D721Med (cell line): ENCODE data around the gene CHST2.

Experiments used
- DNase-seq: peaks from one replicate; pipeline ENCODE4 v3.0.0; 2011; ENCODE audit warnings: low spot score; ENCODE audit not compliant: insufficient read length
- FAIRE-seq: peaks from 2 replicates; lab custom pipeline; 2011; peaks lifted over from hg19 to GRCh38; lab: Jason Lieb, UNC
- CTCF ChIP-seq: IDR thresholded peaks from 2 replicates; pipeline ENCODE4 v1.5.1; 2012; ENCODE audit warnings: mild to moderate bottlenecking, control low read depth; ENCODE audit not compliant: insufficient read depth; ENCODE audit errors: missing control alignments

CHST2 gene

GRCh38 chr3:143119974-143120715 lies 574 bp downstream of the CHST2 start:
- FAIRE-seq (no peak), DNase-seq (no peak)
- TF ChIP-seq CTCF, result no peak

- no peak for TF ChIP-seq CTCF
- FAIRE-seq (no peak), DNase-seq (no peak)
Measured at GRCh38 chr3:143120716-143121240, 1.2 kb downstream of the CHST2 start.

- DNase-seq, result peak; percentile 32
- TF ChIP-seq CTCF, result peak; percentile 56
- FAIRE-seq, result no peak
Measured at GRCh38 chr3:143121241-143122088, 1.9 kb downstream of the CHST2 start.

- TF ChIP-seq CTCF, result no peak
- DNase-seq, result no peak
- no peak for FAIRE-seq
Measured at GRCh38 chr3:143122089-143122430, 2.5 kb downstream of the CHST2 start.

- no peak for TF ChIP-seq CTCF
- FAIRE-seq, result no peak
- DNase-seq, result no peak
Measured at GRCh38 chr3:143122608-143123352, 3.2 kb downstream of the CHST2 start.

- TF ChIP-seq CTCF, result no peak
- no peak for FAIRE-seq
- no peak for DNase-seq
Measured at GRCh38 chr3:143123353-143123984, 3.9 kb downstream of the CHST2 start.
